ENCODE results near the gene SLC19A1.

Gene SLC19A1

GRCh38 chr21:45542242-45542666 lies at the start of gene SLC19A1:
SLC19A1 (minus strand) TSS chr21:45542440; CDS start chr21:45537959, 4,481 bp downstream.
- no peak for DNase-seq (ENCODE audit: low read depth)

DNA sequence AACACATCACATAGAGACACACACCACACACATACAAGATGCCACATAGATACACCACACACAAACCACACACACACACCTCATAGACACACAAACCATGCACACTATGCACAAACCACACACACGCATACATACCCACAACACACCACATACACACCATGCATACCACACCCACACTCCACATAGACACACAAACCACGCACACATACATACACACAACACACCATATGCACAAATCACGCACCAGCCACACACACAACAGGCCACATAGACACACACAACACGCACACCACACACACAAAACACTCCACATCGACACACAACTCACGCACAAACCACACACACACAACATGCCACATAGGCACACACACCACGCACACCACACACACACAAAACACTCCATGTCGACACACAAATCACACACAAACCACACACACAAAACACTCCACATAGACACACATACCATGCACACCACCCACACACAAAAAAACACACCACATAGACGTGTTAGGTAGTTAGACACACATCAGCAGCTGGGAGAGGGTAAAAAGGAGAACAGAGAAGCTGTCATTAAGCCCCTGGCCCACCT lies 49.5 kb upstream of the SLC19A1 start:
- no peak for DNase-seq (ENCODE audit: low read depth)

DNA sequence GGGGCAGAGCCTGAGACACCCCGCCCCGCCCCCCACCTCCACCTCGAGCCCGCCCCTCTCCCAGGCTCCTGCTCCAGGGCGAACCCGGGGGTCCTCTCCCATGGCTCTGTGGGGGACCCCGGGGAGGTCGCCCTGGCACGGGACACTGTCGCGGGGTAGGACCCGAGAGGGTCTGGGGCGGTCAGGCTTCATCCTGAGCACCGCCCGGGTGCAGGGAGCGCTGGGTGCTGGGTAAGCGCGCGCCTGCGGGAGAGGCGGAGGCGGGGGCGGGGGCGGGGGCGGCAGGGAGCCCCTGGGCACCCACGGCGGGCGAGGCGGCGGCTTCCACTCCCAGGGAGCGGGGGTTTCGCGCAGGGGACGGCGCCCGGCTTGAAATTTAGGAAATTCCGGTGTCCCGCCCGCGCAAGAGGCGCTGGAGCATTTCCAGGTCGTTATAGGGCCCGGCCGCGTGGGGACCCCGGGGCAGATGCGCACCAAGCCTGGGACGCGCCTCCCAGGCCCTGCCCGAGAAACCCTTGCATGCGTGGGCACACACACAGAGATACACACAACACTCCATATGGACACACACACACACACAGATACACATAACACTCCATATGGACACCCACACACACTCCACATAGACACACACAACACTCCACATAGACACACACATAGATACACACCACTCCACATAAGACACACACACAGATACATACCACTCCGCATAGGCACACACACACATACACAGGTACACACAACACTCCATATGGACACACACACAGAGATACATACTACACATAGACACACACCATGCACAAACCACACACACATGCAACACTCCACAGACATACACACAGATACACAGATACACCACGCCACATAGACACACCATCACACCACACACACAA lies 48.7 kb upstream of the SLC19A1 start:
- no peak for DNase-seq (ENCODE audit: low read depth)

- no peak for DNase-seq (ENCODE audit: low read depth)
Observed at GRCh38 chr21:45590246-45590725, 48.0 kb upstream of the SLC19A1 start.

DNA sequence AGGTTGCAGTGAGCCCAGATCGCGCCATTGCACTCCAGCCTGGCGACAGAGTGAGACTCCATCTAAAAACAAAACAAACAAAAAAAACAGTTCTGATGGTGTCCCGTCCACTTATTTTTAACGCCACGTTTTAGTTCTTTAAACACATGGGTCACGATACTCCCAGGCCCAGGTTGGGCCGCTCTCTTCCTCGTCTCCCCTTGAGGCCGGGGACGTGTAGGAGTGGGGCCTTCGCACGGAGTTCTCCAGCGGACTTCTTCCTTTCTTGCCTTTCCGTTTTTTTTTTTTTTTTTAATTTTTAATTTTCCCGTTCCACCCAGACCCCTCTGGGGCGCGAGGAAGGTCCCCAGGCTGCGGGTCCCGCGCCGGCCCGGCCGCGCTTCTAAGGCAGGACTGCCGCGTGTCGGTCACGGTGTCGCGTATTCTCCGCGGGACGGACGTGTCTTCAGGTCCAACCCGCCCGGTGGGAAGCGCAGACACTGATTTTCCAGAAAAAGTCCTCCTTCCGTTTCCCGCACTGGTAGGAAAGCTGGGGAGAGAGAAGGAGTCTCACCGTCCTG lies 47.5 kb upstream of the SLC19A1 start:
- no peak for DNase-seq (ENCODE audit: low read depth)

DNA sequence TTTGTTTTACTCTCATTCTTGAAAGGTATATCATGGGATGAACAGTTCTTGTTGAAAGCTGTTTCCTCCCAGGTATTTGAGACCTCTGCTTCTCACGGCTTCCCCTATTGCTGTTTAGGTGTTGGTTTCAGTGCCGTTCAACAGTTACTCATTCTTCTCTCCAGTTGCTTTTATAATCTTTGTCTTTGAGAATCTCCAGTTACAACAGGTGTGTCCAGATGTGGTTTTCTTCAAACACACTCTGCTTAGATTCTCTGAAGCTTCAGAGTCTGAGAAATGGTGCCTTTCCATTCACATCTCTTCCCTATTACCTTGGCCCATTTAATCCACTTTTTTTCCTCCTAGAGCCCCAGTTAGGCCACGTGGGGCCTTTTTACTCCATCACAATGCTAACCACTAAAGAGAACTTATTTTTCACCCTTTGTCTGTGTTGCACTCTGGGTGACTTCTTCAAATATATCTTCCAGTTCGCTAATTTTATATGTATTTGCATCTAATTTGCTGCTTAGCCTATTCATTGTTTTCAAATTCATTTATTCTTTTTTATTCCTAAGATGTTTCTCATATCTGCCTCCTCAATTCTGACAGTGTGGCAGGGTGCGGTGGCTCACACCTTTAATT lies 46.7 kb upstream of the SLC19A1 start:
- DNase-seq (ENCODE audit: low read depth) = no peak

DNA sequence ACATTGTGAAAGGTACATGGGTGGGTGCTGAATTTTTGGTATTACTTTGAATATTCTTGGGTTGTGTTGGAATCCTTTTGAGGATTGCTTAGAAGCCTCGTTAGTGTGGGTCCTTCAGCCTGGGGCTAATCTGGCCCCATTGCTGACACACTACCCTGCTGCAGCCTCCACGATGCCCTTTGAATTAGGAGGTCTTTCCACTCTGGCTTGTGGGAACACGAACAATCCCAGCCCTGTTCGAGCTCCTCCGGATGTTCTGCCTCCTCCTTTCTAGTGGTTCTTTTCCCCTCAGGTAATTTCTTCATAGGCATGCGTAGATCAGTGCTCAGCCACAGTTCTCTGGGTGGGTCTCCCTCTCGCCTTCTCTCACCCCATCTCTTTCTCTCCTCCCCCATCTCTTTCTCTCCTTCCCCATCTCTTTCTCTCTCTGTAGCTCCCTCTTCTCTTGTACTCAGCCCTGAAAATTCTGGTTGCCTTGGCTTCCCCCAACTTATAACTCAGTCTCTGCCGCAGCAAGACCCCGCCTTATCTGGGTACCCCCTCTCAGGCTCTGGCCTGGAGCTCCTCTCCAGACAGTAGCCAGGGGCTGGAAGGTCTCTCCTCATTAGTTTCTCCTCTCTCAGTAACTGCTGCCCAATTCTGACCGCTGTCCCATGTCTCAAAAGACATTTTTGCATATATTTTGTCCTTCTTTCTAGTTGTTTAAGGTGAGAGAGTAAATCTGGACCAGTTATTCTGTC lies 46.0 kb upstream of the SLC19A1 start:
- DNase-seq (ENCODE audit: low read depth) = no peak

DNA sequence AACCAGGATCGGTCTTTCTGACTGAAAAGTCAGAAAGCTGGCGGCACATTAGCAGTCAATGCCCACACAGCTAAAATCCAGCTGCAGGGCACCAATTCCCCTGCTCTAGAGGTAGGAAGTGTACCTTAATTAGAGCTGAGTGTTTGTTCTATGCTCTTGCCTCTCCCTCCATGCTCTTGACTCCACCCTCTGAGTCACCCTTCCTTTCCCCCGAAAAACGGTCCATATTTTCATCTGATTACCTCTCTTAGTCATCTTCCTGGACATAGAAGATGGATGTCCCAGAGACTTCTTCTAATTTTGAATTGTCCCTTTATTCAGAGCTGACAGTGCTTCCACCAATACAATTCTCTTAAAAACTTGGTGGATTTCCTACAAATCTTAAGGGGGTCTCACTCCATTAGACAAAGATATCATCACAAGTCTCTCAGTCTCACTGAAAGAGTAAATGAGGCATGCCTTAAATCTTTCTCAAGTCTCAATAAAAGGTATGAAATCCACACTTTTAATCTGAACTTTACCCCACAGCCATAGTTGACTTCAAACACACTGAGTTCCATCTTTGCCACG lies 44.1 kb upstream of the SLC19A1 start:
- no peak for DNase-seq (ENCODE audit: low read depth)

DNA sequence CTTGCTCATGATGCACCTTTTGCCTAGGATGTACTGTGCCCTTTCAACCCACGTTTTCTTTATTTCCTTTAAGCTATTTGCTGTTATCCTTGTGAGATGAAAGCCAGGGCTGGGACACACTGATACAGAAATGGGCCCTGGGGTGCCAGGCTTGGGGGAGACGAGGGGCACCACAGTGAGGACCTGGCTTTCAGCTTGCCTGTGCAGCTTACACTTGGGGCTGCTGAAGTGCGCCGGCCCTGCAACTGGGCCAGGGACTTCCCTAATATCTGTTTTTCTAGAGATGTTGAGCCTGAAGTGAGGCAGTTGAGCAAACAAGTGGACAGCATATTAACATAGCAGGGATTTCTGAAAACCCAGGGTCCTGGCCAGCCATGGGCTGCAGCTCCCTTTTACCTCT lies 42.5 kb upstream of the SLC19A1 start:
- no peak for DNase-seq (ENCODE audit: low read depth)

DNA sequence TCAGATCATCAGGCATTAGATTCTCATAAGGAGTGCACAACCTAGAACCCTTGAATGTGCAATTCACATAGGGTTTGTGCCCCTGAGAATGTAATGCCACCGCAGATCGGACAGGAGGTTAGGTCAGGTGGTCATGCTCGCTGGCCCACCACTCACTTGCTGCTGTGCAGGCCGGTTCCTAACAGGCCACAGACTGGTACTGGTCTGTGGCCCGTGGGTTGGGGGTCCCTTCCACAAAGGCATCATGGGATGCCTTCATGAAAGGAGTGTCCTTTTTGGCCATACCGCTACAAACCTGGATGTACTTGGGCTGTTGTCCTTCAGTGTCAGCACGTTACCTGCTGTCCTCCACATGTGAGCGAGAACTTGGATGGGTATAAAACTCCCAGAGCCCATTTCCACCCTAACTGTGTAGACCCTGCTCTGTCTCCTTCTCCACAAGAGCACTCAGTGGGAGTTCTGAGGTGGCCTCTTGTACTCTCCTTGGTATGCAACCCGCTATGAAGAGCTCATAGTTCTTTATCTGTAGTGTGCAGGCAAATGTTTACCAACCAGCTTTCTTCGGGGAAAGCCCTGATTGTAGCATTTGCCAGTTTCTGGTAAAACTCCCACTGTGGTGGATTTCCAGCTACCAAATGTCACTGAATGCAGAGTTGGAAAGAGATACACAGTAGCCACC lies 41.7 kb upstream of the SLC19A1 start:
- no peak for DNase-seq (ENCODE audit: low read depth)

- no peak for DNase-seq (ENCODE audit: low read depth)
Observed at GRCh38 chr21:45582128-45582527, 39.9 kb upstream of the SLC19A1 start.

DNA sequence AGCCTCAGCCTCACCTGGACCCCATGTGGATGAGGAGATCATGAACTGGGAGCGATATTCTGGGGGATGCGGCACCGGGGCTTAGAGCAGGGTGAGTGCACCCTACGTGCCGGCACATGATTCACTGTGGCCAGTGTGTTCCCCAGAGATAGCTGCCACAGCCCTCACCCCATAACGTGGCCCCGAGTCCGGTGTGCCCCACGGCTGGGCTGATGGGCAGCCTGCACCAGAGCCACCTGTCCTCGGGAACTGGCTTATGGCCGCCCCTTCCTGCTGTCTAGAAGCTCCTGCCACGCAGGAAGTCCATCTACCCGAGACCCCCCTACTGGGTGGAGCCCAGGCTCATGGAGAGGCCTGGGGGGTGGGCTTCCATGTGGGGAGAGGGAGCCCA lies 39.1 kb upstream of the SLC19A1 start:
- no peak for DNase-seq (ENCODE audit: low read depth)

DNA sequence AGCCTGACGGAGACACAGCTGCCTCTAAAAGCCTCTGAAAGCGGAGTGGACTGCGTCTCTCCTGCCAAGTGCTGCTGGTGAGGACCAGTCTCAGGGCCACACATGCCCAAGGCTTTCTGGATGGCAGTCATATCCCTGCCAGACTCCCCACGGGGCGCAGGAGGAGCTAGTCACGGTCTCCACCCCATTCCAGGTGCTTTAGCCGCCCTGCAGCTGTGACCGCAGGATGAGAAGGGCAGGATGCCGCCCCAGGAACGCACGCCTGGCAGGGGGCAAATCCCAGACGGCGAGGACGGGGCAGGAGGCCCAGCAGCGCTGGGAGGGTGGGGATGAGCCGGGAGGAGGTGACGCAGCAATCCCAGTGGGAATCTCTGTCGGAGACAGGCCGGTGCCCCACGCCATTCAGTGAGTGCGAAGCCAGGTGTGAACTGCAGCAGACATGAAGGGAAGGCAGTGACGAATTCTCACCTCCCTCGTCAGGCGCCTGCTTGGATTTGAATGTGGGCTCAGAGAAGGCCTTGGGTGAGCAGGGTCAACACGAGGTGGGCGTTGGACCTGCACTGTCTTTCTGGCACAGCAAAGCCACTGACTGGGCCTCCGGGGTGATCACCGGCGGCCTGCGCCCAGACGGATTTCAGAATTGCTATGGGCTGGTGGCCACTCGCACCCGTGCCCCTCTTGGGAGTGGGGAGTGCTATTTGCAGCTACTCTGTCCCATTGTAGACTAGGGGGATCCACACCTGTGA lies 38.5 kb upstream of the SLC19A1 start:
- no peak for DNase-seq (ENCODE audit: low read depth)

DNA sequence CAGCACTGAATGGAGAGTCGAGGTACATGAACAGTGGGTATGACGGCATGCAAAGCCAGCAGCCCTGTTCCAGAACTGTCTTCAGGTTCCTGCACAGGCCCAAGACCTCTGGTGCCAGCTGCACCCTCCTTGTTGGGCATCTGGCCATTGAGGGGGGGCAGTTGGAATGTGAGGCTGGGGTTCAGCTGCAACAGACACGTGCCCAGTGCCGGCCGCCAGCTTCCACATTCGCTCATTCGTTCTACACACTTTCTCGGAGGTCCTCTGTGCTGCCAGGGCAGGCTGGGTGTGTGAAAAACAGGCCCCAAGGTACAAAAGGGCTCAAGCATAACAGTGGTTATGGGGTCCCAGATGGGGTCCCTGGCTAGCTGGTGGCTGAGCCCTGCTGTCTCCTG lies 37.9 kb upstream of the SLC19A1 start:
- no peak for DNase-seq (ENCODE audit: low read depth)

DNA sequence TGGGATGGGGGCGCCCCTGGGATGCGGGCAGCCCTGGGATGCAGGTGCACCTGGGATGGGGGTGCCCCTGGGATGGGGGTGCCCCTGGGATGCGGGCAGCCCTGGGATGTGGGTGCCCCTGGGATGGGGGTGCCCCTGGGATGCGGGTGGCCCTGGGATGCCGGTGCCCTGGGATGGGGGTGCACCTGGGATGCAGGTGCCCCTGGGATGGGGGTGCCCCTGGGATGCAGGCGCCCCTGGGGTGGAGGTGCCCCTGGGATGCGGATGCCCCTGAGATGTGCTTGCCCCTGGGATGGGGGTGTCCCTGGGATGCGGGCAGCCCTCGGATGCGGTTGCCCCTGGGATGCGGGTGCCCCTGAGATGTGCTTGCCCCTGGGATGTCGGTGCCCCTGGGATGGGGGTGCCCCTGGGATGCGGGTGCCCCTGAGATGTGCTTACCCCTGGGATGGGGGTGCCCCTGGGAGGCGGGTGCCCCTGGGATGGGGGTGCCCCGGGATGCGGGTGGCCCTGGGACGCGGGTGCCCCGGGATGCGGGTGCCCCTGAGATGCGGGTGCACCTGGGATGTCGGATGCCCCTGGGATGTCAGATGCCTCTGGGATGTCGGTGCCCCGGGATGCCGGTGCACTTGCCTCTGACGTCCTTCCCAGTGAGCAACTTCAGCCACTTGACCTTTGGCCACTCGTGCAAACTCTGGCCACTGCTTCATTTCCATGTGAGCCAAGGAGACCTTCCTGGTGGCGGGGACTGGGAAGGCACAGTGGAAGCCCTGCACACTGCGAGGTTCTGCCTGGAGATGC lies 37.3 kb upstream of the SLC19A1 start:
- DNase-seq (ENCODE audit: low read depth) = no peak

DNA sequence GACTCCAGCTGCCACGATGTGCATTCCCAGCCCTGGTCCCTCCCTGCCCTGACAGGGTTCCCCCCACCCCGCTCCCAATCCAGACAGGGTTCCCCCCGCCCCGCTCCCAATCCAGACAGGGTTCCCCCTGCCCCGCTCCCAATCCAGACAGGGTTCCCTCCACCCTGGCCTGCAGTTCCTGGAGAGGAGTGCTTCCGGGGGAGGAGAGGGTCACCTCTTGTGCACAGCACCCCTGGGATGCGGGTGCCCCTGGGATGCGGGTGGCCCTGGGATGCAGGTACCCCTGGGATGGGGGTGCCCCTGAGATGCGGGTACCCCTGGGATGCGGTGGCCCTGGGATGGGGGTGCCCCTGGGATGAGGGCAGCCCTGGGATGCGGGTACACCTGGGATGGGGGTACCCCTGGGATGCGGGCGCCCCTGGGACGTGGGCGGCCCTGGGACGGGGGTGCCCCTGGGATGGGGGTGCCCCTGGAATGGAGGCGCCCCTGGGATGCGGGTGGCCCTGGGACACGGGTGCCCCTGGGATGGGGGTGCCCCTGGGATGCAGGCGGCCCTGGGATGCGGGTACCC lies 36.7 kb upstream of the SLC19A1 start:
- DNase-seq (ENCODE audit: low read depth) = no peak

GRCh38 chr21:45578176-45578801 lies 36.0 kb upstream of the SLC19A1 start:
- no peak for DNase-seq (ENCODE audit: low read depth)

- DNase-seq (ENCODE audit: low read depth) = no peak
Observed at GRCh38 chr21:45577801-45578175, 35.5 kb upstream of the SLC19A1 start.

Measured in HS-5 (cell line).